Heart right ventricle (tissue), 16 donors: ENCODE results near the gene BBC3. TPM values are rescaled to one million over a fixed set of nuclear protein-coding genes. Genes with fewer than 3 reads are reported as not detected.

ENCODE experiments used
- ATAC-seq, 8 donors: fragments of 200-7000 bp; cut with Tn5 transposase; one replicate each; pipeline ENCODE4 v1.9.1; 2020; ENCODE audit warnings: mild to moderate bottlenecking in 8 of 8, moderate library complexity in 8 of 8, moderate number of reproducible peaks in 1 of 8
- DNase-seq, 2 donors: peaks; one replicate each; pipeline ENCODE4 v3.0.0-alpha.2; 2020
- H3K27ac ChIP-seq, 10 donors: fragments of 200-600 bp; sonication (generic) in 2 of 10; one replicate each; pipeline versions ENCODE4 v1.5.0 to v1.8.0; 2020 to 2022; ENCODE audit warnings: mild to moderate bottlenecking in 3 of 10
- H3K27me3 ChIP-seq, 7 donors: fragments of 200-600 bp; one replicate each; pipeline ENCODE4 v1.8.0; 2021 to 2022; ENCODE audit warnings: mild to moderate bottlenecking in 2 of 7
- H3K36me3 ChIP-seq, 9 donors: fragments of 200-600 bp; sonication (generic) in 1 of 9; one replicate each; pipeline versions ENCODE4 v1.5.0 to v1.8.0; 2020 to 2022; ENCODE audit warnings: mild to moderate bottlenecking in 2 of 9
- H3K4me1 ChIP-seq, 9 donors: fragments of 200-600 bp; sonication (generic) in 1 of 9; one replicate each; pipeline versions ENCODE4 v1.5.0 to v1.8.0; 2020 to 2022; ENCODE audit warnings: mild to moderate bottlenecking in 4 of 9
- H3K4me3 ChIP-seq, 10 donors: fragments of 200-600 bp; sonication (generic) in 2 of 10; one replicate each; pipeline versions ENCODE4 v1.5.0 to v1.8.0; 2020 to 2022; ENCODE audit warnings: mild to moderate bottlenecking in 7 of 10, moderate library complexity in 2 of 10
- H3K9me3 ChIP-seq, 11 donors: fragments of 200-600 bp in 10 of 11; sonication (generic) in 2 of 11; one replicate each; pipeline versions ENCODE4 v1.5.0 to v1.8.0; 2013 to 2022; ENCODE audit warnings: mild to moderate bottlenecking in 2 of 11, control low read depth in 1 of 11, moderate library complexity in 1 of 11
- WGBS, 2 donors: extraction: QIAGEN DNeasy Blood & Tissue Kit; methylation state at CpG; one replicate each; pipeline ENCODE4 v1.1.7; 2013; ENCODE audit warnings: inconsistent platforms in 1 of 2; 5-methylcytosine and 5-hydroxymethylcytosine counted together
- intact Hi-C, 10 donors: fragments of 100-400 bp; cut with DNase I; formaldehyde crosslinking; loops; one replicate each; pipeline versions ENCODE4 v1.11.1 to v1.14.2; 2022
- polyA plus RNA-seq, 2 donors: library from polyadenylated mRNA; stranded (reverse); fragments of 200-250 nt; gene quantifications; one replicate each; pipeline ENCODE4 v1.2.3, GENCODE V29; 2013
- total RNA-seq, 10 donors: library from RNA; stranded (reverse); fragmentation: NEBNext Ultra II Directional in 3 of 10; extraction: Animal tissue kit (Norgen Biotek cat#: 25700) in 3 of 10; gene quantifications; one replicate each; pipeline versions ENCODE4 v1.2.1 to v1.2.4, GENCODE V29; 2021 to 2023
- TF ChIP-seq, protein P1 (sequence below), 9 donors: fragments of 200-600 bp; sonication (generic) in 2 of 9; IDR thresholded peaks; one replicate each; pipeline versions ENCODE4 v1.5.0 to v1.8.0; 2021 to 2022; ENCODE audit warnings: antibody characterized with exemption in 9 of 9, mild to moderate bottlenecking in 5 of 9, moderate library complexity in 1 of 9
- donor health status: Arrhythmogenic right ventricular cardiomyopathy.
- donor health status: ischemic (EF 13 %, LVEDD 7.1; RV severe dilation, severe dysfunction).
- donor health status: healthy with polysubstance abuse.
- donor health status: DM: no; HTN: yes; CAD: no.
- donor health status: DM: no; HTN: no; CAD: no.
- donor health status: ischemic (EF 25% LVEDD 6.9; RV normal size, moderate dysfunction).
- donor health status: ischemic (EF 25% LVEDD 5.7; RV mildly dilated, moderate dysfunction).
- donor health status: healthy.
- donor health status: DM: yes; HTN: yes; CAD: no.
- donor health status: Ischemic cardiomyopathy.
- donor health status: ischemic (EF 35%, LVEDD 5.7; RV mildly dilated, moderate dysfunction).
- donor health status: nonischemic (EF 11% LVEDD 7.7; RV severe dilation, severe dysfunction).
- donor health status: DM: yes; HTN: yes; CAD: no.
- donor health status: PGD.
- donor health status: ischemic (EF 29% LVEDD 5.4; RV normal size, mild dysfunction).
- donor health status: nonischemic (EF 23%, LVEDD 6.1; RV moderate dilation, normal function).

Gene BBC3
- total and polyA plus RNA-seq, 12 donors: 2.4 to 6.0 (median 3.6) TPM

DNA sequence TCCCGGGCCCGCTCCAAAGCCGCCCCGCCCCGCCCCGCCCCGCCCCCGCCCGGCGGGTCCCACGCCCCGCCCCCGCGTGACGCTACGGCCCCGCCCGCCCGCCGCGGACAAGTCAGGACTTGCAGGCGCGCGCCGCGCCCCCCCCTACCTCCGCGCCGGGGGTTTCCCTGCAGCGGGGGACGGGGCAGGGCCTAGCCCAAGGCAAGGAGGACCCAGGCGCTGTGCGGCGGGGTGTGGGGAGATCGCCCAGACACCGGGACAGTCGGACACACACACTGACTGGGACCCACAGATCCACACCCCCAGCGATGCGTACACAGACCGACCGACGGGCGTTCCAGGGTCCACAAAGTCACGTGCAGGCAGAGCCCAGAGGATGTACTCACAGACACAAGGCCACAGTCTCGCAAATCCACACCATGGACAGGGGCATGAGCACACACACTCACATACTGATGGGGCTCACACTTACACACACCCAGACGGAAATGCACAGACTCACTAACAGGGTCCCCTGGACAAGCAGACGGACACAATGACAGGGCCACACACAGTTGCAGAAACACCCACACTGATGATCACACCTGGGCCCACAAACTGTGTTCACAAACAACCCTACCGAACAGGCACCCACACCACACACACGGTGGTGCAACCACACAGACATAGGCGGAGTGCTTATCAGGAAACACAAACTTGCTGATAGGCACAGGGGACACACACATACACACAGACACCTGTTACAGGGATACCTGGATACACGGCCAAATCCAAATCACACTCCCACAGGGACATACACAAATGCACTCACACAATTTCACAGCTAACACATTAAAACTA lies 436 bp upstream of the BBC3 start:
- peaks cover 11 to 57% (median 37%) of the 10 kb centered on the region in 9 donors for H3K4me1 ChIP-seq
- H3K27me3 ChIP-seq: no peaks in the 10 kb centered on the region
- intact Hi-C loops: loop anchor here in 1 of 10 donors (10.0 kb wide), 1 partner anchor 217 kb away; the partner anchor contains the start of gene NPAS1
- no peaks in the 10 kb centered on the region for H3K9me3 ChIP-seq
- TF ChIP-seq, protein P1, sequence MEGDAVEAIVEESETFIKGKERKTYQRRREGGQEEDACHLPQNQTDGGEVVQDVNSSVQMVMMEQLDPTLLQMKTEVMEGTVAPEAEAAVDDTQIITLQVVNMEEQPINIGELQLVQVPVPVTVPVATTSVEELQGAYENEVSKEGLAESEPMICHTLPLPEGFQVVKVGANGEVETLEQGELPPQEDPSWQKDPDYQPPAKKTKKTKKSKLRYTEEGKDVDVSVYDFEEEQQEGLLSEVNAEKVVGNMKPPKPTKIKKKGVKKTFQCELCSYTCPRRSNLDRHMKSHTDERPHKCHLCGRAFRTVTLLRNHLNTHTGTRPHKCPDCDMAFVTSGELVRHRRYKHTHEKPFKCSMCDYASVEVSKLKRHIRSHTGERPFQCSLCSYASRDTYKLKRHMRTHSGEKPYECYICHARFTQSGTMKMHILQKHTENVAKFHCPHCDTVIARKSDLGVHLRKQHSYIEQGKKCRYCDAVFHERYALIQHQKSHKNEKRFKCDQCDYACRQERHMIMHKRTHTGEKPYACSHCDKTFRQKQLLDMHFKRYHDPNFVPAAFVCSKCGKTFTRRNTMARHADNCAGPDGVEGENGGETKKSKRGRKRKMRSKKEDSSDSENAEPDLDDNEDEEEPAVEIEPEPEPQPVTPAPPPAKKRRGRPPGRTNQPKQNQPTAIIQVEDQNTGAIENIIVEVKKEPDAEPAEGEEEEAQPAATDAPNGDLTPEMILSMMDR (IDR thresholded peaks at IDR 0.05): no peak
- no peaks in the 10 kb centered on the region for H3K36me3 ChIP-seq
- H3K27ac ChIP-seq: peak overlapping the region; percentile 68 to 100 (median 84)
- DNase-seq (peak; percentile 90 to 92), ATAC-seq (peak; percentile 27 to 58 (median 46))
- WGBS, 2 donors: 7% methylated on average over 46 to 51 of the region's 51 CpGs
- H3K4me3 ChIP-seq: peak overlapping the region; percentile 89 to 100 (median 98)

GRCh38 chr19:47230054-47230920 lies 712 bp downstream of the BBC3 start:
- Histone ChIP-seq H3K27ac (peak overlapping the region; percentile 68 to 100 (median 87)), H3K4me3 (peak overlapping the region; percentile 89 to 100 (median 98)), H3K27me3 (no peaks in the 10 kb centered on the region), H3K9me3 (no peaks in the 10 kb centered on the region), H3K4me1 (peaks cover 11 to 65% (median 42%) of the 10 kb centered on the region in 9 donors), H3K36me3 (peaks cover 0 to 2% (median 0%) of the 10 kb centered on the region in 9 donors)
- WGBS, 2 donors: 2 to 3% methylated on average over 51 to 84 of the region's 84 CpGs
- TF ChIP-seq, protein P1 (IDR thresholded peaks at IDR 0.05): peak; percentile 73 to 89 (median 85)
- DNase-seq: peak in 1 of 2 donors; percentile 78
- intact Hi-C loops: loop anchor here in 1 of 10 donors (10.0 kb wide), 1 partner anchor 215 kb away; the partner anchor contains the start of gene NPAS1
- ATAC-seq: peak in 1 of 8 donors; percentile 2

- WGBS, 2 donors: 5 to 14% methylated on average over 9 of the region's 9 CpGs
- peak overlapping the region in 9 of 10 donors; percentile 89 to 100 (median 97) for H3K4me3 ChIP-seq
- H3K9me3 ChIP-seq: no peaks in the 10 kb centered on the region
- no peaks in the 10 kb centered on the region for H3K27me3 ChIP-seq
- peaks cover 11 to 66% (median 42%) of the 10 kb centered on the region in 9 donors for H3K4me1 ChIP-seq
- intact Hi-C loops: loop anchor here in 2 of 10 donors (2.0 to 10.0 kb wide), 2 partner anchors 13 to 215 kb away; partner anchors contain the start of gene NPAS1 (in 1 of the 2)
- TF ChIP-seq, protein P1 (IDR thresholded peaks at IDR 0.05): no peak
- DNase-seq (no peak), ATAC-seq (no peak)
- H3K36me3 ChIP-seq: peaks cover 0 to 8% (median 0%) of the 10 kb centered on the region in 9 donors
- peak overlapping the region in 9 of 10 donors; percentile 70 to 100 (median 85) for H3K27ac ChIP-seq
Observed at GRCh38 chr19:47229676-47230053, 1.3 kb downstream of the BBC3 start.
